HG02973 (cell line): ENCODE results near the gene DTWD2.
"Not testable (repeated sequence)": the region's sequence is repeated elsewhere in the genome, so short reads cannot be mapped to it uniquely, and the experiment has no call there.

Experiments
- ATAC-seq: cut with Tn5 transposase; IDR thresholded peaks from one replicate; pipeline ENCODE4 v1.9.1; 2021; ENCODE audit warnings: moderate library complexity; ENCODE audit not compliant: unreplicated experiment

The DTWD2 gene

DNA sequence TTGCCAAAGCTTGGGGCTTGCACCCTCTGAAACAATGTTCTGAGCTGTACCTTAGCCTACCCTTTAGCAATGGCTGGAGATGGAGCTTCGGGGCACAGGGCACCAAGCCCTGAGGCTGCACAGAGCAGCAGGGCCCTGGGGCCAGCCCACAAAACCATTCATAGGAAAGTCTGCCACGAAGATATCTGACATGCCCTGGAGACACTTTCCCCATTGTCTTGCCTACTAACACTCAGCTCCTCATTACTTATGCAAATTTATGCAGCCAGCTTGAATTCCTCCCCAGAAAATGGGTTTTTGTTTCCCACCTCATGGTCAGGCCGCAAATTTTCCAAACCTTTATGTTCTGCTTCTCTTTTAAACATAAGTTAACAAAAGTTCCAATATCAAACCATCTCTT is 105.7 kb downstream of the DTWD2 start:
- no peak for ATAC-seq

DNA sequence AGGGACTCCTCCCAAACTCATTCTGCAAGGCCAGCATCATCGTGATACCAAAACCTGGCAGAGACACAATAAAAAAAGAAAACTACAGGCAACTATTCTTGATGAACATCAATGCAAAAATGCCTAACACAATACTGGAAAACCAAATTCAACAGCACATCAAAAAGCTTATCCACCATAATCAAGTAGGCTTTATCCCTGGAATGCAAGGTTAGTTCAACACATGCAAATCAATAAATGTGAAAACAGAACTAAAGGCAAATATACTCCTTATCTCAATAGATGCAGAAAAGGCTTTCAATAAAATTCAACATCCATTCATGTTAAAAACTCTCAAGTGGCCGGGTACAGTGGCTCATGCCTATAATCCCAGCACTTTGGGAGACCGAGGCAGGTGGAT is 111.5 kb downstream of the DTWD2 start:
- ATAC-seq: not testable (repeated sequence)

DNA sequence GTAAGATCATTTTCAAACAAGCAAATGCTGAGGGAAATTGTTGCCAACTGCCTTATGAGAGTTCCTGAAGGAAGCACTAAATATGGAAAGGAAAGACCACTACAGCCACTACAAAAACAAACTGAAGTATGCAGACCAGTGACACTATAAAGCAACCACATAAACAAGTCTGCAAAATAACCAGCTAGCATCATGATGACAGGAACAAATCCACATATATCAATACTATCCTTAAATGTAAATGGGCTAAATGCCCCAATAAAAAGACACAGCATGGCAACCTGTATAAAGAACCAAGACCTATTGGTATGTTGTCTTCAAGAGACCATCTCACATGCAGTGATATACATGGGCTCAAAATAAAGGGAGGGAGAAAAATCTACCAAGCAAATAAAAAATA is 113.2 kb downstream of the DTWD2 start:
- no peak for ATAC-seq

DNA sequence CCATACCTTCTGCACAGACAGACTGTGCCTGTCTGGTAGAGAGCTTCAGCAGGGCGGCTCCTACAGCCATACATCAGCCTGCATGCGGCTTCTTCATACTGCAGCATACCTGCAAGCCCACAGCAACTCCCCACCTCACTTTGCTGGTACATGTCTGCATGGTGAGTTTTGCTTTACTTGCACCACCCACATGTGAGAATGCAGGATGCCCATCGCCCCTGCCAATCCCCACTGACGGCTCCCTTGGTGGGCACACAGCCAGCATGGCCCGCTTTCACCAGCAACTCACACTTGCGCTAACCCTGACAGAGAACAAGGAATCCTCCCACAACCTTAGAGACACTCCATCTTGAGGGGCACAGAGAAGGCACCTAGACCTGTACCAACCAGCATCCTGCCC is 114.9 kb downstream of the DTWD2 start:
- ATAC-seq: no peak

DNA sequence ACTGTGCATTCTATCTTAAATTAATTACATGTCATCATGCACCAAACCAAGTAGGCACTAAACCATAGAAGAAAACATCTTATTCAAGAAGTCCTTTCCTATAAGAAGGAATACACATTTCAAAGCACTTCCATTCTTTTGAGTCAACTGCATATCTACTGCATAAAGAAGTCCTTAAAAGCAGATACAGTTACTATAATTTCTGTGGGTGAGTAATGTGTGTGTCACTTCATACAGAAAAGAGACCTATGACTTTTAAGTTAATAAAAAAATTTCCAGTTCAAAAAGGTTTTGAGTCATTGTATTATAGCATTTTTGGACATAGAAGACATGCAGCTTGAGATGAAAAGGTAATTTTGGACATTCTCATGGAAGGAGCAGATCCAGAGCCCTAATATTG is 125.0 kb downstream of the DTWD2 start:
- no peak for ATAC-seq

DNA sequence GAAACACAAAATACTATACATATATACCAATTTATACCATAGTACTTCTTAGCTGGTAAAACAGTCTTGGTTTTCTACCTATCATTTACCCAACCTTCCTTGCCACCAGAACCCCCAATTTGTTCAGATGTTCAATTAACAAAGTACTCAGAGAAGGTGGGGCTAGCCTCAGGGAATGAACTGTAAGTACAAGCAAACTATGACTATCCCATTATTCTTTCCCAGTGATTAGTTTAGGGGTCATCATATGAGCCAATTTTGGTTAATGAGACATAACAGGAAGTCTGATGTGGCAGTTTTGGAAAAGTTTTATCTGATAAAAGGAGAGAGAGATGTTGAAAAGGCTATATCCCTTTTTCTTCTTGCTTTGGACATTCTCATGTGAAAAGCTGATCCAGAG is 125.8 kb downstream of the DTWD2 start:
- no peak for ATAC-seq

DNA sequence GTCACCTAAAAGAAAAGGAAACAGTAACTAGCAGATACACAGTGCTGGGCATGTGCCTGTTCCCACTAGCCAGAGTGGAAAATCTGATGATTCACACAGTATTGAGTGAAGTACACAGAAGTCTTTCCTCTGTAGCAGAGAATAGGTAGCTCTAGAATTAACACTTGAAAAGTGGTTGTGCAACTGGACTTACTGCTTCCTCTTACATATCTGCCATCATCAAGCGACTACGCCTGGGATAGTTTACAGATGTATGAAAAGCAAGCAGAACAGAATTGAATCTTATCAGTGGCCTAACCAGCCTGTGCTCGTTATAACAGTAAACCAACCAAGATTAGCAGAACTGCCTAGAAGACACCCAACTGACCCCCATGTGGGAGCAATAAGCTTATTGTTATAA is 130.6 kb downstream of the DTWD2 start:
- no peak for ATAC-seq

DNA sequence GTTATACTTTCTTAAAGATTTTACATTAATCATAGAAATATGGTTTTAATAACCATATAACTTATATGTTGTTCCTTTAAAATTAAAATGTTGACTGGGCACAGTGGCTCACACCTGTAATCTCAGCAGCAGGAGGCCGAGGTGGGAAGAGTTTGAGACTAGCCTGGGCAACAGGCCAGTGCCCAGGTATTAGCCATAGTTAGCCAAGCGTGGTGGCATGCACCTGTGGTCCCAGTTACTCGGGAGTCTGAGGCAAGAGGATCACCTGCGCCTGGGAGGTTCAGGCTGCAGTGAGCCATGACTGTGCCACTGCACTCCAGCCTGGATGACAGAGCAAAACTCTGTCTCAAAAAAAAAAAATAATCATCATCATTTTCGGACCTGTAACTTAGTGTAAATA is 133.5 kb downstream of the DTWD2 start:
- ATAC-seq: no peak

DNA sequence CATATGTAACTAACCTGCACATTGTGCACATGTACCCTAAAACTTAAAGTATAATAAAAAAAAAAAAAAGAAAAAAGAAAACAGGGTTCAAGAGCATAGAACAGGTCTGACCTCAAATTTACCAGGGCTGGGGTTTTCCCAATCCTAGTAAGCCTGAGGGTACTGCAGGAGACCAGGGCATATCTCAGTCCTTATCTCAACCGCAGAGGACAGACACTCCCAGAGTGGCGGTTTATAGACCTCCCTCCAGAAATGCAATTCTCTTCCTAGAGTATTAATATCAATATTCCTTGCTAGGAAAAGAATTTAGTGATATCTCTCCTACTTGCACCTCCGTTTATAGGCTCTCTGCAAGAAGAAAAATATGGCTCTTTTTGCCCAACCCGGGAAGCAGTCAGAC is 136.6 kb downstream of the DTWD2 start:
- ATAC-seq: not testable (repeated sequence)

DNA sequence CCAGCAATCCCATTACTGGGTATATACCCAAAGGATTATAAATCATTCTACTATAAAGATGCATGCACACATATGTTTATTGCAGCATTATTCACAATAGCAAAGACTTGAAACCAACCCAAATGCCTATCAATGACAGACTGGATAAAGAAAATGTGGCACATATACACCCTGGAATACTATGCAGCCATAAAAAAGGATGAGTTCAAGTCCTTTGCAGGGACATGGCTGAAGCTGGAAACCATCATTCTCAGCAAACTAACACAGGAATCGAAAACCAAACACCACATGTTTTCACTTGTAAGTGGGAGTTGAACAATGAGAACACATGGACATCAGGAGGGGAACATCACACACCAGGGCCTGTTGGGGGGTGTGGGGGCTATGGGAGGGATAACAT is 138.8 kb downstream of the DTWD2 start:
- ATAC-seq: not testable (repeated sequence)

DNA sequence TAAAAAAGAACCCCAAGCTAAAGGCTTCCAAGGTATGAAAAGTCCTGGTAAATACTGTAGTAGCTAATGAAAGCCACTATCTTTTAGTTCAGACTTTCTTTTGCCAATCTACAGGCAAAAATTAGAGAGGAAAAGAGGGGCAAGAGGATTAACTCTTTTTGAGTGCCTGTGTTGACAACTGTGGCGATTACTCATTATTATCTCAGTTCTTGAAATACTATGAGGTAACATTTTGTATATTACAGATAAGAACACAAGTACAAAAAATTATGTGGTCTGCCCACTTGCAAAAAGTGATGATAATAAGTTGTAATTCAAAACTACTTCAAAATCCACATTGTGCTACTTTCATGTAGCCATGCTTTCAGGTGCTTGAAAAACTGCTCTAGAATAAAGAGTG is 144.0 kb downstream of the DTWD2 start:
- no peak for ATAC-seq

DNA sequence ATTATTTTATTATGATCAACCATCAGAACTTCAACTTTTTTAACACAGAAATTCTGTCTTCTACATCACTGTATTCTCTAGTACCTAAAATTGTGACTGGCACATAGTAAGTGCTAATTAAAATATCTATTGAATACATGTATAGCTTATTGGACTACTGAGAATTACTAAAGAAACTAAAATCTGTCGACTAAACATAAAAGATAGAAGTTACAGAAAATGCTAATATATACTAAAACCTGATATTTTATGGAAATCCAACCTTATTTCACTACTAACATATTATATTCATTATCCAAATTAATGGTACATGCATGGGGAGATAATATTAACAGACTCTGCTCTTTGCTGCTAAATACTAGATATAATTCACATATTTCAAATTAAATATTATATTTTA is 153.6 kb downstream of the DTWD2 start:
- ATAC-seq: no peak

DNA sequence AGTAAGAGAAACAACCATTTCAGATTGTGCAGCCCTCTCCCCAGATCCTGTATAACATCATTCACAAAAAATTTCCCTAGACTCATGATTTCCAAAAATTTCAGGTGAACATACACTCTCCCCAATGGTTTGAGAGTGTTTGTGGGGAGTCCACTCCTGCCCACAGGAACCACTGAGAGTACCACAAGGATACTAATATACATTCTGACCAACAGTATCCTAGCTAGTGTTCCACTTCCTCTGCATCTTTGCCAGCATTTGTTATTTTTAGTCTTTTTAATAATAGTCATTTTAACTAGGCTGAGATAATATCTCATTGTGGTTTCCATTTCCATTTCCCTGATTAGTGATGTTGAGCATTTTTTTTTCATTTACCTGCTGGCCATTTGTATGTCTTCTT is 155.4 kb downstream of the DTWD2 start:
- no peak for ATAC-seq

DNA sequence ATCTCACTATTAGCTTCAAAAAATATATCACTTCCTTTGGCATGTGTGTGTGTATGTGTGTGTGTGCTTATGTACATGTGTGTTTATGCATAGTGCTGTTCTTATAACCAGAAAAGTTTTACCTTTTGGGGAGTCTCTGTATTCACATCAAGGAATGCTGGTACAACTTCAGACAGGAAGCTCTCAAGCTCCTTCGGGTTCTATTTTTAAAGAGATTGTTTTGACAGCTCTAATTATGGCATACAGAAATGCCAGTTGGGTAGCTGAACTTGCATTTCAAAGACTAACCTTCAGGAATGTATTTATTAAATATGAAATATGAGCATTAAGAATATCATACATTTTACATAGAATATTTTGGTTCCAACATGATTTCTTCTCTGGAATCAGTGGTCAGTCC is 163.1 kb downstream of the DTWD2 start:
- ATAC-seq: no peak

DNA sequence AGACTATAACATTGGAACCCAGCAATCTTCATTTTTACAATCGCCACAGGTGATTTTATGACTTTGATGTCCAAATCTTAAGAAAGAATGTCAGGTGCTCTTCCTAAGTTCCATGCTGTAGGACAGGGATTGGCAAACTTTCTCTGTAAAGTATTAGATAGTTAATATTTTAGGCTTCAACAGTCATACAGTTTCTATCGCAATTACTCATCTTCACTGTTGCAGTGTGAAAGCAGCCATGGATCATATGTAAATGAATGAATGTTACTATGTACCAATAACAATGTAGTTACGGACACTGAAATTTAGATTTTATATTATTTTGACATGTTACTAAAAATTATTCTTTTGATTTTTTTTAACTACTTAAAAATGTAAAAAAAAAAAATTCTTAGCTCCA is 169.7 kb downstream of the DTWD2 start:
- peak; percentile 87 for ATAC-seq

DNA sequence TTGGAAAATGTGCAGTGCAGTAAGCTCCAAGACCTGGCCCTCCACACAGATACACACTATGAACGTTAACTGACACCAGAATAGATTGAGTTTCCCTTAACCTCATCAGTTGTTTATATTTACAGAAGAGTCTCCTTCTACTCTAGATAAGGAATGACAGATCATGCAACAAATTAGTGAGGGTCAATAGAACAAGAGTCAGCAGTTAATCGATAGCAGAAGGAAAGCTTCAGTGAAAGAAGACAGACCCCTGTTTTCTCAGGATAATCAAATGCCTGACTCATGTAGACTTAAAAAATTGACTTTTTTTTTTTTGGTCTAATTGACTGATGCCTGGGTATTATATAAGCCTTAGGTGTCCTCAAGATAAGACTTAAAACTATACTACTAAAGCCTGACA is 179.9 kb downstream of the DTWD2 start:
- no peak for ATAC-seq

DNA sequence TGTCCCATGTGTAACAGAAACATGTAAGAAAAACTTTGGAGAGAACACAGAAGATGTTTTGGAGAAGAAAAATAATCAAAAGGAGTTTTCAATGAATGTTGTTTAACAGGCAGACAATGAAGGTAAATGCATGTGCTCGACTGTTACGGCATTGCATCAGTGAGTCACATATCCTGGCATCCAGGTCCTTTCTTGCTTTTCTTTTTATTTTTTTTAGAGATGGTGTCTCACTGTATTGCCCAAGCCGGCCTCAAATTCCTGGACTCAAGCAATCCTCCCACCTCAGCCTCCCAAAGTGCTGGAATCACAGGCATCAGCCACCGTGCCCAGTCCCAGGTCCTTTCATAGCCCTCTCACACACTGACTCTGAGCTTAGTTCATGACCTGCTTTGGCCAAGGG is 181.8 kb downstream of the DTWD2 start:
- no peak for ATAC-seq

DNA sequence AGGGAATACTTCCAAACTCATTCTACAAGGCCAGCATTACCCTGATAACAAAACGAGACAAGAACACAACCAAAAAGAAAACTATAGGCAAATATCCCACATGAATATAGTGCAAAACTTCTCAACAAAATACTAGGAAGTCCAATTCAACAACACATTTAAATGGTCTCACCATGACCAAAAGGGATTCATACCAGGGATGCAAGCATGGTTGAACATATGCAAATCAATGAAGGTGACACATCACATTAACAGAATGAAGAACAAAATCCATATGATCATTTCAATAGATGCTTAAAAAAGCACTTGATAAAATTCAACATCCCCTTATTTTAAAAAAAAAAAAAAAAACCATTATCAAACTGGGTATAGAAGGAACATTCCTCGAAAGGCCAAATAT is 186.0 kb downstream of the DTWD2 start:
- no peak for ATAC-seq

DNA sequence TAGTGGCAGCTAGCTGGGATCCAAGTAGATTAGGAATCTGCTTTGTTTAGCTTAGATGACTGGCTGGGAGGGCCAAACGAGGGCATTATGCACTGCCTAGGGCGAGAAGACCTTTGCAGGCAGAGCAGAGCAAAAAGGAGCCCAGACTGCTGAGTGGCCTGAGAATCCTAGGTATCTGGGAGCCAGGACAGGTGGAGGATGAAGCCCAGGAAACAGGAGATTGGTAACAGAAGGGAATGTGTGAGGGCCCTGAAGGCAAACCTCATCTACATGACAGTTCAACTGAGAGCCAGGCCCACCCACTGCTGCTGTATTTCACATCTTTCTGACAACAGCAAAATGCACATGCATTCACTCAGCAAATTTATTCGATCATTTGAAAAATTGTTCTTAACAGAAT is 192.3 kb downstream of the DTWD2 start:
- ATAC-seq: no peak

DNA sequence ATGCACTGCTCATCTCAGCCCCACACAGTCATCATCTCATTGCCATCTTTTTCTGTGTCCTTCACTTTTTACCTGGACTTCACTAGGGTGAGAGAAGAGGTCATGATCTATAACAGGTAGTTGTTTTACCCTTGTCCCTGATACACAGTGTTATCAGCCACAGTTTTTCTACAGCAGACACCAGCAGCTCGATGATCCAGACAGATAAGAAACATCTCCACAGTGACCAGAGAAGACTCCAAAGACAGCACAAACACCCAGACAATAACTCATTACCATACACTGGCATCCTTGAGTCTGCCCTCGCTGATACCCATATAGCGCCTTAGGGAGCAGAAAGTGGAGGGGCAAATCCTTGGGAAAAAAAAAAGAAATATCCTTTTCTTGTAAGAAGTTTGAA is 194.1 kb downstream of the DTWD2 start:
- no peak for ATAC-seq

DNA sequence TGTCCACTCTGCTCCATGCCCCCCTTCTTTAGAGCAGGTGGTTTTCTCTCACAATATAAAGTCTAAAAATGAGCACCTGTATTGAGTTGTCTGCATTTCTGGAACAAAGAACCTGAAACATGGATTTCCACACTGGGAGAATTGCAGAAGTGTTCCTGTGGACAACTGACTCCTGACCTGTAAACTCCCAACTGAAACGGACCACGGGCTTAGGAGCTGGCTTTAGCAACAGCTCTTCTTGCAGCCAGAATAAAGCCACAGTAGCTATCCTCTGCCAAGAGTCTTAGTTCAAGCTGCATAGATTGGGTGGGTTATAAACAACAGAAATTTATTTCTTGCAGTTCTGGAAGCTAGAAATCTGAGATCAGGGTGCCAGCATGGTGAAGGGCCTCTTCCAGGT is 194.7 kb downstream of the DTWD2 start:
- ATAC-seq: no peak

DNA sequence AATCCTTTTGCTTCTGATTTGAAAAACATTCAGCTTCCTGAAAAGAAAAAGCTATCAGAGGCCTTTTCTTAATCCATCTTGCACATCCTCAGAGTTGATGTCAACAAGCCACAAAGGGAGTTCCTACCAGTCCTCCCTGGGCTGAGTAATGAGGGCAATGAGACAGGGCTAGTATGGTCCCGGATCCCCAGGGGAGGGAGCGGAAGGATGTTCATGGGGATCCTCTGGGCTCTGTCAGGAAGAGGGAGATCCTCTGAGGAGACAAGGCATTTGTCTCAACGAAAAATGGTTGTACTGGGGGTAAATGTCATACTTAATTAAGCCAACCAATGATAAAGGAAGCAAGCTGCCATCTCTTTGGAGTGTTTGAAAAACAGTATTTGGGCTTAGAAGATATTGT is 195.3 kb downstream of the DTWD2 start:
- ATAC-seq: no peak

DNA sequence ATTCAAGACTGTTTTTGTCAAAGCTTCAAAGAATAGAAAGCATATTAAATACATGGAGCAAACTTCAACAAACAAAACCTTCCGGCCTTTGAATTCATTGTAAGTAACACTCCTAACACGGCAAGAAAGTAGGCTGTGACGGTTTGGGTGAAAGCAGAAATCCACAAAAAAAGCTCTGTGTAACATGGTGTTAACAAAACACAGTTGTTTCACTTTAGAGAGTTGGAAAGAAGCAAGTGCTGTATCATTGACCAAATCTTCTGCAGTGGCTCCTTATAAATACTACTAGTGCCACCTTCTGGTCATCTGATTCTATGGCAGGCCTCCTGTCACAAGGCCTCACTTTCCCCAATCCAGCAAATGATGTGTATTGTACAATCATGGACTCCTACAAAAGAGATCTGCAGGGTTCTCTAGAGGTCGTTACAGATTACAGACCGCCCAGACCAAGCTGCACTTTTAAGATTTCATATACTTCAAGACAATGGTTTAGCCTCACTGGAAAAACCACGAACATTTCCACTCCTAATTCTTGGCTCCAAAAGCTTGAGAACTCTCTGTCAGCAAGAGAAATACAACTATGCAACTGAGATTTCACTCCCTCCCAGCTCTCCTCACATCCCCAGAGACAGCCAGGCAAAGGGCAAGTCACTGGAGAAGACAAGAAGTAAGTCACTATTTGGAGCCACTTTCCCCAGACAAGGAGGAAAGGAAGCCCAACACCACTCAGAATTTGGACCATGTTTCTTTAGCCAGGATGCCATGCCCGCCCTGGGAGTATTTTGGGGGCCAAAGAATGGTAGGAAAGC is 196.2 kb downstream of the DTWD2 start:
- peak; percentile 97 for ATAC-seq
